GM19351 (cell line): ENCODE data around the gene RTN4R.
"Not testable (repeated sequence)": the region's sequence is repeated elsewhere in the genome, so short reads cannot be mapped to it uniquely, and the experiment has no call there.

Experiments used
- ATAC-seq: cut with Tn5 transposase; IDR thresholded peaks from one replicate; pipeline ENCODE4 v1.9.1; 2021; ENCODE audit warnings: mild to moderate bottlenecking, moderate library complexity; ENCODE audit not compliant: unreplicated experiment

Gene RTN4R

DNA sequence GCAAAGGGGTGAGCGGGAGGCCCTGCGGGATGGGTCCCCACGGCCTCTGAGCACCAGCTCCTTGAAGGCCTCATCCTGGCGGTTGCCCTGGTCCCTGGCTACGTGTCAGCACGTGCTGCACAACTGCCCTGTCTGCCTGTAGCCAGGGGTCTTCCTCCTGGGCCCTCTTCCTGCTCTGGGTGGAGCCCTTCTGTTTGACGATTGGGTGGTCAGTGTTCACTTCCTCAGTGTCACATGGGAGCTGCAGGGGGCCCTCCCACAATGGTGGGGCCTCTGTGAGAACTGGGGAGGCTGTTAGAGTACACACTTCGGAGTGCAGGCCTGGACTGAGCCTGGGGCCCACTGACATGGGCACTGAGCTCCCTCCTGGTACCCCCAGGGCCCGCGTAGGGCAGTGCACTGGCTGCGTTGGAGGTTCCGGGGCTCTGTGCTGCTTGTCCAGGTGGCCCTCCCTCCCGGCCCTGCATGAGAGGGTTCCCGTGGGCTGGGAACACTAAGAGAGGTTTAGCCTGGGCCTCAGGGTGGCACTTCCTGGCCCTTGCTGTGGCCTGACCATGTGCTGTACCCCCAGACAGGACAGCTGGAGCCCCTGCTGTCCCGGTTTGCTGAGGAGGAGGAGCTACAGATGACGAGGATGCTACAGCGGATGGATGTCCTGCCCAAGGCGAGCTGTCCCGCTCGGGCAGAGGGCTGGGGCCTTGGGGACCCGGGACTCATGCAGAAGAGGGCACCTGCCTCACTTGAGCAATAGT is 38.0 kb upstream of the RTN4R start:
- ATAC-seq: no peak

GRCh38 chr22:20305230-20305893 is 37.2 kb upstream of the RTN4R start:
- not testable (repeated sequence) for ATAC-seq

DNA sequence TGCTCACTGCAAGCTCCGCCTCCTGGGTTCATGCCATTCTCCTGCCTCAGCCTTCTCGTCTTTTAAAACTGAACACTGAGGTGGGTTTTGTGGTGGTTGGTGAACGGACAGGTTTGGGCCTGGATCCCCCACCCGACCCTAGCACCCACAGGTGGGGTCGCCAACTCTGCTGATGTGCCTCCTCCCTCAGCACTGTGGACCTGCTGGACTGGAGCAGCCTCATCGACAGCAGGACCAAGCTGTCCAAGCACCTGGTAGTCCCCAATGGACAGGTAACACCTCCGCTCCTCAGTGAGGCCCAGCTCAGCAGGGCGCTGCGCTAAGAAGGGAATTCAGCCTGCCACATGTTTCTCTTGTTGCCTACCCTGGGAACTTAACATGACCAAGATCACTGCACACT is 36.5 kb upstream of the RTN4R start:
- ATAC-seq: no peak

- ATAC-seq: not testable (repeated sequence)
Observed at GRCh38 chr22:20303229-20303534, 35.1 kb upstream of the RTN4R start.

GRCh38 chr22:20302438-20303228 is 34.5 kb upstream of the RTN4R start:
- no peak for ATAC-seq

GRCh38 chr22:20299746-20300136 is 31.6 kb upstream of the RTN4R start:
- ATAC-seq: no peak

GRCh38 chr22:20298803-20299745 is 31.0 kb upstream of the RTN4R start:
- ATAC-seq: no peak

DNA sequence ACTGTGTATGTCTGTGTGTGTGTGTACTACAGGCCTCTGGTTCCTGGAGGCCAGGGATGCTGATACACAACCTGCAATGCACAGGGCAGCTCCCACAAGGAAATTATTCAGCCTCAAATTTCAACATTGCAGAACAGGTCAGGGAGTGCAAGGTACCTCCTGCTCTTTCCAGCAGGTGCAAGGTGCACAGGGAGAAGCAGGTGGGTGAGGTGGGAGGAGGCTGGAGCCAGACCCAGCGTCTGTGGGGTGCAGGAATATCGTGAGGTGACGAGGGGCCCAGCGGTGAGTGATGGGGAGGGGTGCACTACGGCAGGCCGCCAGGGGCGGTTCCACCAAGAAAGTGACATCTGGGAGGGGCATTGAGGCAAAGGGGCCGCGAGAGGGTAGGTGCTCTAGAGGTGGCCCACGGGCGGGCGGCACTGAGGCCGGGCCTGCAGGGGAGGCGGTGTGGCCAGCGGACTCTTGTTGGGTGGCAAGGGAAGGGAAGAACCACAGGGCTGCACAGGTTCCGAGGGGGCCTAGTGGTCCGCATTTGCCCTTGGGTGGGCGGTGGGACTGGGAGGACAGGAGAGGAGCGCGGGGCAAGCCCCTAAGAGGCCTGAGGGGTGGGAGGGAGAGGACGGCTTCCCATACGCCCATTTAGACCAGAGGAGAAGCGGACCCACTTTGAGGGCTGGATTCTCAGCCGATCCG is 30.1 kb upstream of the RTN4R start:
- ATAC-seq: no peak

GRCh38 chr22:20297414-20298109 is 29.4 kb upstream of the RTN4R start:
- no peak for ATAC-seq

DNA sequence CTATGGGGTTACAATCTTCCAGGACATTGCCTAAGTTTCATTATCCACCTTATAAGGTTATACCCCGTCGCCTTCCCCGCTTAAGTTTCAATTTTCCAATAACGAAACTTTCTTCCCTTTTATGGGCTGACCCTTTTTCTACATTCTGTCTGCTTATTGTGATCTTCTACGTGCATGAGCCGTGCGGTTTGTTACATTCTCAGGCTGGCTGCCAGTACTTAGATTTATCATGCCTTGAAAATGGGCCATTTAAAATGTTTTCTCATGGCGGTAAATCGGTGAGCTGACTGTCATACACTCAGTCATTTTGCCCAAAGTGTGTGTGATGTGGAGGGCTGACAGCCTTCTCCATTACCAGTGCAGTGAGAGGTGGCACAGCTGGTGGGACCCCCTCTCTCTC is 28.5 kb upstream of the RTN4R start:
- no peak for ATAC-seq

GRCh38 chr22:20295262-20296064 is 27.3 kb upstream of the RTN4R start:
- no peak for ATAC-seq

GRCh38 chr22:20292673-20293232 is 24.6 kb upstream of the RTN4R start:
- ATAC-seq: no peak

DNA sequence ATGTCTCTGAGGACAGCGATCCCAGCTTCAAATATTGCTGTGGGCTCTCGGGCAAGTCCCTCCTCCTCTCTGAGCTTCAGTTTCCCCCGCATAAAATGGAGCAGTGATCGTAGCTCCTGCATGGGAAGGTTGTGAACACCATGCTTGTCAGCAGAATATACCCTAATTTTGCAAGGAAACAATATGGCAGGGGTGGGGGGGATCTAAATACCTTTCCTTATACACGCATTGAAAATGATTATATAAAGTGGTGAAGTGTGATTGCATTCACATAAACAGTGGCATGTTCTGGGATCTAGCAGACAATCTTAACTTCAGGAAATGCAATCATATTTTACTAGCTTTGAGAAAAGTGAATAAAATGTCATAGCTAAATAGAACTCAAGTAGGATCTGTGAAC is 24.0 kb upstream of the RTN4R start:
- ATAC-seq: no peak

- ATAC-seq: no peak
Observed at GRCh38 chr22:20291604-20292063, 23.5 kb upstream of the RTN4R start.

- no peak for ATAC-seq
Observed at GRCh38 chr22:20291249-20291586, 23.1 kb upstream of the RTN4R start.

DNA sequence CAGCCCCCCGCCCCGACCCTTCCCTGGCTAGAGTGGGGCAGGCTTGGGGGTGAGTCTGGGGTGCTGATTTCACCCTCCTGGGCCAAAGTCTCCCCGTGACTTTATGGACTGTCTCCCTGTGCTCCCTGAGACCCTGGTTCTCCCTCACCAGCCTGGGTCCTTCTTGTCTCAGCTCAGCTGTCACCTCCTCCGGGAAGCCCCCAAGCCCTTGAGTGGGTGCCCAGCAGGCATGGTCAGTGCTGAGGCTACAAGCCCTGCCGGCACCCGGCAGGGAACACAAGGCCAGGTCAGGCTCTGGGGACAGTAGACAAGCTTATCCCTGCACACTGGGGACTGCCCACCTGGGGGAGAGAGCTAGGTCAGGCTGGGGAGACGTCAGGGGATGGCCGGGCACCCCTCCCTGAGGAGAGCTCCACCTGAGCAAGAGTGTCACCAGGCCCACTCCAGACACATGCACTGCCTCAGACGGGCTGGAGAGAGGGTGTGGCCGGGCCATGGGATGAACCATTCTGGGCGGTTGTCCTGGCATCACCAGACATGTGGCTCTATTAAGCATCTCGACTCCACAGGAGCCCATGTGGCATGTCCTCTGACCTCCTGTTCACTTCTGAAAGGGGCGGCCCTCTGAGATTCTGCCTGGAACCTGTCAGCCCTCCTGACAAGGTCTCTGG is 22.6 kb upstream of the RTN4R start:
- ATAC-seq: no peak

GRCh38 chr22:20290045-20290392 is 21.9 kb upstream of the RTN4R start:
- ATAC-seq: no peak
